GM23248 (cell line): ENCODE measurements around the gene NUP210.

ENCODE experiments used
- EZH2 ChIP-seq: fragments of 200-600 bp; sonication (generic); IDR thresholded peaks from 2 replicates; pipeline ENCODE4 v1.6.1; 2018; ENCODE audit warnings: antibody characterized with exemption, mild to moderate bottlenecking; ENCODE audit not compliant: insufficient read depth, poor library complexity, severe bottlenecking
- EZH2phosphoT487 ChIP-seq: fragments of 200-600 bp; sonication (generic); IDR thresholded peaks from 2 replicates; pipeline ENCODE4 v1.6.1; 2018; ENCODE audit warnings: antibody characterized with exemption, moderate library complexity, mild to moderate bottlenecking, low read depth; ENCODE audit not compliant: insufficient read depth

- TF ChIP-seq EZH2phosphoT487 (no peak), EZH2 (no peak)
Measured at GRCh38 chr3:13427662-13428603, 7.8 kb upstream of the NUP210 start.
